ENCODE measurements around the gene THRAP3. TPM values are rescaled to one million over a fixed set of nuclear protein-coding genes. Genes with fewer than 3 reads are reported as not detected.
A peak's percentile ranks its signal among the peaks of the same experiment; 100 is the strongest.
"Not testable (repeated sequence)": the region's sequence is repeated elsewhere in the genome, so short reads cannot be mapped to it uniquely, and the experiment has no call there.

Gene THRAP3
- total and polyA plus RNA-seq, 7 experiments from 2014 or later, result 62.1 to 138 (median 112) TPM

DNA sequence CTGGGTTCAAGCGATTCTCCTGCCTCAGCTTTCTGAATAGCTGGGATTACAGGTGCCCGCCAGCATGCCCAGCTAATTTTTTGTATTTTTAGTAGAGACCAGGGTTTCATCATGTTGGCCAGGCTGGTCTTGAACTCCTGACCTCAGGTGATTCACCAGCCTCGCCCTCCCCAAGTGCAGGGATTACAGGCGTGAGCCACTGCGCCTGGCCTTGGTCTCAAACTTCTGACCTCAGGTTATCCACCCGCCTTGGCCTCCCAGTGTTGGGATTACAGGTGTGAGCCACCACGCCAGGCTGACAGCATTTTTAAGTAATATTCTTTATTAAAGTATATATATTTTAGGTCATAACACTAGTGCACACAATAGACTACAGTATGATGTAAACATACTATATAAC is 2.3 kb upstream of the THRAP3 start:
- ATAC-seq; DNase-seq; H3K36me3 ChIP-seq (ENCODE audit: control insufficient read depth in 2 of 3, insufficient read depth in 3 of 3, low read length in 3 of 3); H3K4me3 Mint-ChIP-seq; H3K27me3 ChIP-seq (ENCODE audit: control insufficient read depth in 2 of 2, insufficient read depth in 2 of 2, low read length in 2 of 2); H3K9me3 ChIP-seq (ENCODE audit: control insufficient read depth in 2 of 3, low read length in 3 of 3); H3K9me3 Mint-ChIP-seq; H3K27me3 Mint-ChIP-seq; H3K4me3 ChIP-seq (ENCODE audit: low read length): not testable (repeated sequence)
- CTCF ChIA-PET, result interaction anchor here (0.6 to 2.7 kb wide), 3 partner anchors 19 to 72 kb away, joined by 5 to 13 read pairs (median 6); partner anchors contain the start of gene TRAPPC3
- Mint-ChIP-seq H3K36me3 (peaks cover 4 to 12% (median 5%) of the 10 kb centered on the region in 5 donors), H3K27ac (peak overlapping the region in 5 of 9 donors; percentile 82 to 100 (median 98)), H3K4me1 (peaks cover 17 to 29% (median 26%) of the 10 kb centered on the region in 7 donors)
- Histone ChIP-seq H3K27ac (ENCODE audit: low read depth, low read length) (peak overlapping the region; percentile 98), H3K4me1 (ENCODE audit: control insufficient read depth in 2 of 2, insufficient read depth in 2 of 2, low read length in 2 of 2) (peaks cover 26 to 29% of the 10 kb centered on the region in 2 donors)
- intact Hi-C loops (cut with micrococcal nuclease), result loop anchor here (5.0 to 10.0 kb wide), 8 partner anchors 65 to 1473 kb away; partner anchors contain the start of genes AGO3 (in 1 of the 2), CDCA8 (in 1 of the 2), MRPS15 (in 1 of the 2) and OSCP1 (in 1 of the 2)
- POLR2A ChIA-PET, result interaction anchor here (0.6 to 5.0 kb wide), 3 partner anchors 60 to 209 kb away, joined by 3 to 96 read pairs (median 63); partner anchors contain the start of genes MAP7D1 and TRAPPC3

DNA sequence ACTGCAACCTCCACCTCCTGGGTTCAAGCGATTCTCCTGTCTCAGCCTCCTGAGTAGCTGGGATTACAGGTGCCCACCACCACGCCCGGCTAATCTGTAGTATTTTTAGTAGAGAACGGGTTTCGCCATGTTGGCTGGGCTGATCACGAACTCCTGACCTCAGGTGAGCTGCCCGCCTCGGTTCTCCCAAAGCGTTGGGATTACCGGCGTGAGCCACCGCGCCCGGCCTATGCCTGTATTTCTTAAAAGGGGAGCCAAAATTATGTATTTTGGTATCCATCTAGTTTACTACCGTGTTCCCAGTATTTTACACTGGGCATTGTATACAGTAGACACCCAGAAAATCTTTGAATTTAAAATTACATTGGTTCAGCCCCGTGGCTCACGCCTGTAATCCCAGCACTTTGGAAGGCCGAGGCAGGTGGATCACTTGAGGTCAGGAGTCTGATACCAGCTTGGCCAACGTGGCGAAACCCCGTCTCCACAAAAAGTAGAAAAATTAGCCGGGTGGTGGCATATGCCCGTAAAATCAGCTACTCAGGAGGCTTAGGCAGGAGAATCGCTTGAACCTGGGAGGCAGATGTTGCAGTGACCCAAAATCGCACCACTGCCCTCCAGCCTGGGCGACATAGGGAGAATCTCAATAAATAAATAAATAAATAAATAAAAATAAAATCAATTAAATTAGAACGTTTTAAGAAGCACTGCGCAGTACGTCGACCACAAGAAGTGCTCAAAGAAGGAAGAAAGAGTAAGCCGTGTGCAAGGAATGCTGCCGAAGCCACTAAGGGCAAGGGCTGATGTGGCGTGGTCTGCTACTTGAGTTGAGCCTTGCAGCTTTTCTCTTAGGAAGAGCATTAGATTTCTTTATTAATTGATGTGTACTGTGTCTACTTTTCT is 1.5 kb upstream of the THRAP3 start:
- Mint-ChIP-seq H3K4me3 (peak overlapping the region; percentile 96 to 99 (median 98)), H3K4me1 (peaks cover 21 to 36% (median 33%) of the 10 kb centered on the region in 7 donors), H3K27me3 (no peaks in the 10 kb centered on the region), H3K9me3 (peaks cover 0 to 3% (median 0%) of the 10 kb centered on the region in 11 donors), H3K27ac (peak overlapping the region; percentile 96 to 100 (median 100)), H3K36me3 (peaks cover 4 to 13% (median 10%) of the 10 kb centered on the region in 5 donors)
- peaks cover 0 to 10% (median 0%) of the 10 kb centered on the region in 3 experiments for H3K36me3 ChIP-seq (ENCODE audit: control insufficient read depth in 2 of 3, insufficient read depth in 3 of 3, low read length in 3 of 3)
- peak overlapping the region; percentile 98 for H3K27ac ChIP-seq (ENCODE audit: low read depth, low read length)
- intact Hi-C loops (cut with micrococcal nuclease), result loop anchor here (5.0 to 10.0 kb wide), 8 partner anchors 65 to 1472 kb away; partner anchors contain the start of genes AGO3 (in 1 of the 2), CDCA8 (in 1 of the 2), MRPS15 (in 1 of the 2) and OSCP1 (in 1 of the 2)
- H3K4me3 ChIP-seq (ENCODE audit: low read length), result peak overlapping the region; percentile 69
- ATAC-seq, result no peak
- ChIA-PET POLR2A (interaction anchor here (0.7 to 5.0 kb wide), 12 partner anchors 11 to 130 kb away, joined by 3 to 96 read pairs (median 10); partner anchors contain the start of genes MAP7D1, SH3D21 and TRAPPC3), CTCF (interaction anchor here (0.9 to 2.7 kb wide), 6 partner anchors 28 to 73 kb away, joined by 3 to 13 read pairs (median 4); partner anchors contain the start of gene TRAPPC3)
- no peaks in the 10 kb centered on the region for H3K27me3 ChIP-seq (ENCODE audit: control insufficient read depth in 2 of 2, insufficient read depth in 2 of 2, low read length in 2 of 2)
- no peaks in the 10 kb centered on the region for H3K9me3 ChIP-seq (ENCODE audit: control insufficient read depth in 2 of 3, low read length in 3 of 3)
- peaks cover 27 to 29% of the 10 kb centered on the region in 2 donors for H3K4me1 ChIP-seq (ENCODE audit: control insufficient read depth in 2 of 2, insufficient read depth in 2 of 2, low read length in 2 of 2)
- peak in 2 of 9 donors; percentile 3 to 4 for DNase-seq

- Histone ChIP-seq H3K36me3 (ENCODE audit: control insufficient read depth in 2 of 3, insufficient read depth in 3 of 3, low read length in 3 of 3) (peaks cover 0 to 13% (median 0%) of the 10 kb centered on the region in 3 experiments), H3K27ac (ENCODE audit: low read depth, low read length) (peak overlapping the region; percentile 98), H3K4me3 (ENCODE audit: low read length) (peak overlapping the region; percentile 69), H3K9me3 (ENCODE audit: control insufficient read depth in 2 of 3, low read length in 3 of 3) (no peaks in the 10 kb centered on the region), H3K27me3 (ENCODE audit: control insufficient read depth in 2 of 2, insufficient read depth in 2 of 2, low read length in 2 of 2) (no peaks in the 10 kb centered on the region), H3K4me1 (ENCODE audit: control insufficient read depth in 2 of 2, insufficient read depth in 2 of 2, low read length in 2 of 2) (peaks cover 27 to 29% of the 10 kb centered on the region in 2 donors)
- POLR2A ChIA-PET, result interaction anchor here (0.6 to 5.0 kb wide), 25 partner anchors 12 to 293 kb away, joined by 3 to 96 read pairs (median 4); partner anchors contain the start of genes AGO3, MAP7D1, MRPS15 and SH3D21
- ATAC-seq (peak; percentile 35), DNase-seq (peak in 7 of 9 donors; percentile 31 to 80 (median 72))
- Mint-ChIP-seq H3K27ac (peak overlapping the region; percentile 96 to 100 (median 100)), H3K4me1 (peaks cover 21 to 41% (median 35%) of the 10 kb centered on the region in 7 donors), H3K27me3 (no peaks in the 10 kb centered on the region), H3K36me3 (peaks cover 4 to 13% (median 10%) of the 10 kb centered on the region in 5 donors), H3K9me3 (peaks cover 0 to 3% (median 0%) of the 10 kb centered on the region in 11 donors), H3K4me3 (peak overlapping the region; percentile 96 to 99 (median 98))
- CTCF ChIA-PET, result interaction anchor here (1.2 to 2.7 kb wide), 5 partner anchors 28 to 74 kb away, joined by 3 to 13 read pairs (median 5); partner anchors contain the start of gene TRAPPC3
- intact Hi-C loops (cut with micrococcal nuclease), result loop anchor here (5.0 to 10.0 kb wide), 8 partner anchors 64 to 1471 kb away; partner anchors contain the start of genes AGO3 (in 1 of the 2), CDCA8 (in 1 of the 2), MRPS15 (in 1 of the 2) and OSCP1 (in 1 of the 2)
Observed at GRCh38 chr1:36223381-36223995, 755 bp upstream of the THRAP3 start.

GRCh38 chr1:36224537-36225282 is 467 bp downstream of the THRAP3 start:
- Histone ChIP-seq H3K27ac (ENCODE audit: low read depth, low read length) (peak overlapping the region; percentile 98), H3K27me3 (ENCODE audit: control insufficient read depth in 2 of 2, insufficient read depth in 2 of 2, low read length in 2 of 2) (no peaks in the 10 kb centered on the region), H3K4me1 (ENCODE audit: control insufficient read depth in 2 of 2, insufficient read depth in 2 of 2, low read length in 2 of 2) (peaks cover 27 to 29% of the 10 kb centered on the region in 2 donors), H3K9me3 (ENCODE audit: control insufficient read depth in 2 of 3, low read length in 3 of 3) (no peaks in the 10 kb centered on the region), H3K4me3 (ENCODE audit: low read length) (peak overlapping the region; percentile 69), H3K36me3 (ENCODE audit: control insufficient read depth in 2 of 3, insufficient read depth in 3 of 3, low read length in 3 of 3) (peaks cover 0 to 17% (median 0%) of the 10 kb centered on the region in 3 experiments)
- ChIA-PET POLR2A (interaction anchor here (0.6 to 5.0 kb wide), 26 partner anchors 13 to 1734 kb away, joined by 3 to 96 read pairs (median 4); partner anchors contain the start of genes ADPRS, AGO3, MAP7D1 and MRPS15), CTCF (interaction anchor here (1.0 to 2.7 kb wide), 6 partner anchors 26 to 125 kb away, joined by 4 to 13 read pairs (median 4); partner anchors contain the start of gene TRAPPC3)
- DNase-seq (no peak), ATAC-seq (peak; percentile 64)
- Mint-ChIP-seq H3K27me3 (no peaks in the 10 kb centered on the region), H3K36me3 (peaks cover 4 to 13% (median 10%) of the 10 kb centered on the region in 5 donors), H3K27ac (peak overlapping the region; percentile 96 to 100 (median 100)), H3K9me3 (peaks cover 0 to 3% (median 0%) of the 10 kb centered on the region in 11 donors), H3K4me3 (peak overlapping the region; percentile 96 to 99 (median 98)), H3K4me1 (peaks cover 21 to 43% (median 35%) of the 10 kb centered on the region in 7 donors)
- intact Hi-C loops (cut with micrococcal nuclease), result loop anchor here (1.0 to 10.0 kb wide), 21 partner anchors 36 to 1470 kb away; partner anchors contain the start of genes ADPRS (in 2 of the 2), AGO3 (in 2 of the 2), OSCP1 (in 2 of the 2) and SH3D21 (in 2 of the 2)

GRCh38 chr1:36225283-36225899 is 1.1 kb downstream of the THRAP3 start:
- no peak for ATAC-seq
- Mint-ChIP-seq H3K27ac (peak overlapping the region; percentile 96 to 100 (median 100)), H3K27me3 (no peaks in the 10 kb centered on the region), H3K9me3 (peaks cover 0 to 3% (median 0%) of the 10 kb centered on the region in 11 donors), H3K4me1 (peaks cover 21 to 43% (median 36%) of the 10 kb centered on the region in 7 donors), H3K36me3 (peaks cover 4 to 13% (median 10%) of the 10 kb centered on the region in 5 donors), H3K4me3 (peak overlapping the region; percentile 96 to 99 (median 98))
- H3K36me3 ChIP-seq (ENCODE audit: control insufficient read depth in 2 of 3, insufficient read depth in 3 of 3, low read length in 3 of 3), result peaks cover 0 to 17% (median under 1%) of the 10 kb centered on the region in 3 experiments
- H3K9me3 ChIP-seq (ENCODE audit: control insufficient read depth in 2 of 3, low read length in 3 of 3), result no peaks in the 10 kb centered on the region
- no peaks in the 10 kb centered on the region for H3K27me3 ChIP-seq (ENCODE audit: control insufficient read depth in 2 of 2, insufficient read depth in 2 of 2, low read length in 2 of 2)
- POLR2A ChIA-PET, result interaction anchor here (0.6 to 5.0 kb wide), 11 partner anchors 13 to 1734 kb away, joined by 3 to 96 read pairs (median 5); partner anchors contain the start of genes ADPRS, MAP7D1, MRPS15 and TRAPPC3
- peak overlapping the region; percentile 98 for H3K27ac ChIP-seq (ENCODE audit: low read depth, low read length)
- CTCF ChIA-PET, result interaction anchor here (1.5 kb wide), 1 partner anchor 125 kb away, joined by 4 read pairs; no protein-coding TSS in a partner anchor
- no peak for DNase-seq
- peaks cover 27 to 30% of the 10 kb centered on the region in 2 donors for H3K4me1 ChIP-seq (ENCODE audit: control insufficient read depth in 2 of 2, insufficient read depth in 2 of 2, low read length in 2 of 2)
- H3K4me3 ChIP-seq (ENCODE audit: low read length), result peak overlapping the region; percentile 69
- intact Hi-C loops (cut with micrococcal nuclease), result loop anchor here (2.0 to 10.0 kb wide), 4 partner anchors 291 to 1469 kb away; partner anchors contain the start of genes AGO3 (in 1 of the 2), CDCA8 (in 1 of the 2), KIAA0319L (in 1 of the 2) and NCDN (in 1 of the 2)

All from naive thymus-derived CD4-positive, alpha-beta T cell (primary cell).